ENCODE results near the gene EN1. TPM values are rescaled to one million over a fixed set of nuclear protein-coding genes. Genes with fewer than 3 reads are reported as not detected.

Gene EN1
- total and polyA plus RNA-seq, 7 donors: not detected

- Histone ChIP-seq H3K4me3 (no peak overlapping the region), H3K4me1 (no peaks in the 10 kb centered on the region), H3K36me3 (no peaks in the 10 kb centered on the region), H3K9me3 (no peaks in the 10 kb centered on the region), H3K27me3 (peaks cover 4 to 52% (median 4%) of the 10 kb centered on the region in 3 donors), H3K27ac (no peak overlapping the region)
- intact Hi-C loops (cut with DNase I): no loop called here
- no peak for DNase-seq
- WGBS, 2 donors: 28 to 40% methylated on average over 4 of the region's 4 CpGs
- TF ChIP-seq POLR2AphosphoS5 (IDR thresholded peaks at IDR 0.05): no peak
- TF ChIP-seq CTCF (IDR thresholded peaks at IDR 0.05): no peak
- TF ChIP-seq EP300 (IDR thresholded peaks at IDR 0.05): no peak
- no peak for TF ChIP-seq POLR2A (IDR thresholded peaks at IDR 0.05)
These were observed 27.9 kb upstream of the EN1 start for GRCh38 chr2:118875318-118875717.

GRCh38 chr2:118874324-118874723 is 26.9 kb upstream of the EN1 start:
- no peak for DNase-seq
- WGBS, 2 donors: 65 to 66% methylated on average over 3 of the region's 3 CpGs
- peaks cover 4 to 47% (median 4%) of the 10 kb centered on the region in 3 donors for H3K27me3 ChIP-seq

GRCh38 chr2:118865106-118865505 is 17.7 kb upstream of the EN1 start:
- DNase-seq: no peak
- Histone ChIP-seq H3K4me3 (no peak overlapping the region), H3K9me3 (no peaks in the 10 kb centered on the region), H3K27ac (no peak overlapping the region), H3K4me1 (no peaks in the 10 kb centered on the region), H3K27me3 (peaks cover 0 to 42% (median 0%) of the 10 kb centered on the region in 3 donors), H3K36me3 (no peaks in the 10 kb centered on the region)
- intact Hi-C loops (cut with DNase I): loop anchor here (2.0 kb wide), 1 partner anchor 818 kb away; no protein-coding TSS in a partner anchor
- TF ChIP-seq CTCF (IDR thresholded peaks at IDR 0.05) (peak in 1 of 4 experiments; percentile 19), POLR2A (IDR thresholded peaks at IDR 0.05) (no peak), POLR2AphosphoS5 (IDR thresholded peaks at IDR 0.05) (no peak), EP300 (IDR thresholded peaks at IDR 0.05) (no peak)
- WGBS, 2 donors: 3% methylated on average over 3 of the region's 3 CpGs

More at GRCh38 chr2:118874324-118874723, 26.9 kb upstream of the EN1 start:
- intact Hi-C loops (cut with DNase I): no loop called here
- Histone ChIP-seq H3K36me3 (no peaks in the 10 kb centered on the region), H3K4me1 (no peaks in the 10 kb centered on the region), H3K9me3 (no peaks in the 10 kb centered on the region), H3K27ac (no peak overlapping the region), H3K4me3 (no peak overlapping the region)
- TF ChIP-seq CTCF (IDR thresholded peaks at IDR 0.05) (no peak), EP300 (IDR thresholded peaks at IDR 0.05) (no peak), POLR2A (IDR thresholded peaks at IDR 0.05) (no peak), POLR2AphosphoS5 (IDR thresholded peaks at IDR 0.05) (no peak)

GRCh38 chr2:118864207-118864606 is 16.8 kb upstream of the EN1 start:
- Histone ChIP-seq H3K9me3 (no peaks in the 10 kb centered on the region), H3K27me3 (peaks cover 0 to 51% (median 4%) of the 10 kb centered on the region in 3 donors), H3K27ac (no peak overlapping the region), H3K36me3 (no peaks in the 10 kb centered on the region), H3K4me1 (no peaks in the 10 kb centered on the region), H3K4me3 (no peak overlapping the region)
- TF ChIP-seq EP300 (IDR thresholded peaks at IDR 0.05) (no peak), POLR2A (IDR thresholded peaks at IDR 0.05) (no peak), POLR2AphosphoS5 (IDR thresholded peaks at IDR 0.05) (no peak), CTCF (IDR thresholded peaks at IDR 0.05) (no peak)
- no peak for DNase-seq
- intact Hi-C loops (cut with DNase I): loop anchor here (2.0 kb wide), 1 partner anchor 817 kb away; no protein-coding TSS in a partner anchor
- 85 to 87% methylated on average over 13 of the region's 13 CpGs for WGBS, 2 donors

- intact Hi-C loops (cut with DNase I): no loop called here
- H3K27ac ChIP-seq: no peak overlapping the region
- H3K4me1 ChIP-seq: peaks cover 0 to 20% (median 12%) of the 10 kb centered on the region in 4 donors
- H3K4me3 ChIP-seq: no peak overlapping the region
- WGBS, 2 donors: 8 to 52% methylated on average over 1 of the region's 1 CpG
- no peak for DNase-seq
- H3K36me3 ChIP-seq: no peaks in the 10 kb centered on the region
- H3K27me3 ChIP-seq: peaks cover 17 to 76% (median 29%) of the 10 kb centered on the region in 3 donors
- no peak for TF ChIP-seq EP300 (IDR thresholded peaks at IDR 0.05)
- no peak for TF ChIP-seq POLR2AphosphoS5 (IDR thresholded peaks at IDR 0.05)
- TF ChIP-seq POLR2A (IDR thresholded peaks at IDR 0.05): no peak
- no peak for TF ChIP-seq CTCF (IDR thresholded peaks at IDR 0.05)
- H3K9me3 ChIP-seq: no peaks in the 10 kb centered on the region
These were observed 14.3 kb upstream of the EN1 start for GRCh38 chr2:118861731-118862130.
